Loucy (cell line): ENCODE data around the gene C1QL2.

Experiments used
- H2AFZ ChIP-seq: fragments of 200-600 bp; sonication (generic); 2 replicates; pipeline ENCODE4 v1.6.0; 2016; ENCODE audit warnings: antibody characterized with exemption, mild to moderate bottlenecking, low read length, moderate library complexity
- H3F3A ChIP-seq: fragments of 200-600 bp; 2 replicates; pipeline ENCODE4 v1.6.0; 2016; ENCODE audit warnings: antibody characterized with exemption, low read depth, mild to moderate bottlenecking
- H3K27me3 ChIP-seq: fragments of 200-600 bp; sonication (generic); 2 replicates; pipeline ENCODE4 v1.6.1; 2014; ENCODE audit warnings: low read length, mild to moderate bottlenecking; ENCODE audit not compliant: insufficient read depth, poor library complexity, severe bottlenecking
- H3K36me3 ChIP-seq: fragments of 200-600 bp; sonication (generic); 2 replicates; pipeline ENCODE4 v1.6.1; 2016; ENCODE audit warnings: low read length; ENCODE audit not compliant: insufficient read depth
- H3K4me1 ChIP-seq: fragments of 200-600 bp; sonication (generic); 2 replicates; pipeline ENCODE4 v1.5.1; 2014; ENCODE audit warnings: low read length, mild to moderate bottlenecking; ENCODE audit not compliant: insufficient read depth, poor library complexity, severe bottlenecking
- H3K4me2 ChIP-seq: fragments of 200-600 bp; sonication (generic); 2 replicates; pipeline ENCODE4 v1.6.0; 2014; ENCODE audit warnings: antibody characterized with exemption, low read length, low read depth, mild to moderate bottlenecking; ENCODE audit not compliant: poor library complexity, severe bottlenecking
- H3K4me3 ChIP-seq: fragments of 200-600 bp; sonication (generic); 2 replicates; pipeline ENCODE4 v1.5.1; 2014; ENCODE audit warnings: low read length, mild to moderate bottlenecking, mixed read lengths; ENCODE audit not compliant: poor library complexity, severe bottlenecking
- H3K79me2 ChIP-seq: fragments of 200-600 bp; sonication (generic); 2 replicates; pipeline ENCODE4 v1.6.1; 2014; ENCODE audit warnings: low read length; ENCODE audit not compliant: insufficient read depth
- H3K9ac ChIP-seq: fragments of 200-600 bp; sonication (generic); 2 replicates; pipeline ENCODE4 v1.6.0; 2014; ENCODE audit warnings: mild to moderate bottlenecking, low read depth, low read length, moderate library complexity; ENCODE audit not compliant: poor library complexity, severe bottlenecking
- H3K9me2 ChIP-seq: fragments of 200-600 bp; sonication (generic); replicated peaks from 2 replicates; pipeline ENCODE4 v1.6.1; 2016; ENCODE audit warnings: low read depth, low read length, mixed read lengths
- H3K9me3 ChIP-seq: fragments of 200-600 bp; sonication (generic); 2 replicates; pipeline ENCODE4 v1.6.1; 2014; ENCODE audit warnings: mild to moderate bottlenecking, antibody characterized with exemption, low read length, low read depth; ENCODE audit not compliant: insufficient read depth
- H4K20me1 ChIP-seq: fragments of 200-600 bp; sonication (generic); 2 replicates; pipeline ENCODE4 v1.6.0; 2014; ENCODE audit warnings: antibody characterized with exemption, low read length, mild to moderate bottlenecking; ENCODE audit not compliant: insufficient read depth, poor library complexity, severe bottlenecking
- EZH2phosphoT487 ChIP-seq: fragments of 200-600 bp; IDR thresholded peaks from 2 replicates; pipeline ENCODE4 v1.6.1; 2018; ENCODE audit warnings: antibody characterized with exemption, mild to moderate bottlenecking, moderate library complexity, borderline replicate concordance
- TF ChIP-seq, protein P1 (sequence below): fragments of 200-600 bp; sonication (generic); conservative IDR thresholded peaks from 2 replicates; pipeline ENCODE4 v1.5.1; 2014; ENCODE audit warnings: mild to moderate bottlenecking, antibody characterized with exemption, low read length

Gene C1QL2

DNA sequence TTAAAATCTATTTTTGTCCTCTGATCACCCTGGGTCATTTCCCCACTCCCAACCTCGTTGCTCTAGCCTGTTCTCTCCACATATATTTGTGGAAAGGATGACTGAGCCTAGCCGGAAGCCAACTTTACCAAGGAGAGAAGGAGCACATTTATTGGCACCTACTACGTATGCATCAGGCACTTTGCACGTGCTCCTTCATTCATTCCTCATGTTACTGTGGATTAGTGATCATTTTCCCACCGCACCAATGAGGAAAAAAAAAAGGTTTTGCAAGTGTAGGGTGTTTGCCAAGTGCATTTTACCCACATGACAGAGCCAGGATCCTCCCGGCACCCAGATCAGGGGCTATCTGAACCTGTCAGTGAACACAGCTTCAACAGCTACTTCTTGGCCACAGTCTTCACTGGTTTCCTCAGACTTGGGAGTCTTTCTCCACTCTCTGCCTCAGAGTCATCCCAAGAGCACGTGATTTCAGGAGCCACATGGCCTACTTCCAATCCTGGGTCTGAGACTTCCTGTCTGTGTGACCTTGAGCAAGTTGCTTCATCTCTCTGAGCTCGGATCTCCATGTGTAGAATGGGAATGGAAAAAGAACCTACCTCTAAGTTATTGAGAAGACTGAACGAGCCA, 1.9 kb upstream of the C1QL2 start:
- Histone ChIP-seq H3K9ac (no peak overlapping the region), H3K79me2 (no peaks in the 10 kb centered on the region), H3K9me3 (no peaks in the 10 kb centered on the region), H3F3A (no peaks in the 10 kb centered on the region), H3K27me3 (no peaks in the 10 kb centered on the region), H3K9me2 (no peaks in the 10 kb centered on the region), H3K4me3 (no peak overlapping the region), H3K4me2 (no peak overlapping the region), H4K20me1 (no peaks in the 10 kb centered on the region), H3K36me3 (no peaks in the 10 kb centered on the region), H3K4me1 (no peaks in the 10 kb centered on the region), H2AFZ (no peak overlapping the region)
- TF ChIP-seq EZH2phosphoT487: no peak
- TF ChIP-seq, protein P1, sequence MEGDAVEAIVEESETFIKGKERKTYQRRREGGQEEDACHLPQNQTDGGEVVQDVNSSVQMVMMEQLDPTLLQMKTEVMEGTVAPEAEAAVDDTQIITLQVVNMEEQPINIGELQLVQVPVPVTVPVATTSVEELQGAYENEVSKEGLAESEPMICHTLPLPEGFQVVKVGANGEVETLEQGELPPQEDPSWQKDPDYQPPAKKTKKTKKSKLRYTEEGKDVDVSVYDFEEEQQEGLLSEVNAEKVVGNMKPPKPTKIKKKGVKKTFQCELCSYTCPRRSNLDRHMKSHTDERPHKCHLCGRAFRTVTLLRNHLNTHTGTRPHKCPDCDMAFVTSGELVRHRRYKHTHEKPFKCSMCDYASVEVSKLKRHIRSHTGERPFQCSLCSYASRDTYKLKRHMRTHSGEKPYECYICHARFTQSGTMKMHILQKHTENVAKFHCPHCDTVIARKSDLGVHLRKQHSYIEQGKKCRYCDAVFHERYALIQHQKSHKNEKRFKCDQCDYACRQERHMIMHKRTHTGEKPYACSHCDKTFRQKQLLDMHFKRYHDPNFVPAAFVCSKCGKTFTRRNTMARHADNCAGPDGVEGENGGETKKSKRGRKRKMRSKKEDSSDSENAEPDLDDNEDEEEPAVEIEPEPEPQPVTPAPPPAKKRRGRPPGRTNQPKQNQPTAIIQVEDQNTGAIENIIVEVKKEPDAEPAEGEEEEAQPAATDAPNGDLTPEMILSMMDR: no peak

DNA sequence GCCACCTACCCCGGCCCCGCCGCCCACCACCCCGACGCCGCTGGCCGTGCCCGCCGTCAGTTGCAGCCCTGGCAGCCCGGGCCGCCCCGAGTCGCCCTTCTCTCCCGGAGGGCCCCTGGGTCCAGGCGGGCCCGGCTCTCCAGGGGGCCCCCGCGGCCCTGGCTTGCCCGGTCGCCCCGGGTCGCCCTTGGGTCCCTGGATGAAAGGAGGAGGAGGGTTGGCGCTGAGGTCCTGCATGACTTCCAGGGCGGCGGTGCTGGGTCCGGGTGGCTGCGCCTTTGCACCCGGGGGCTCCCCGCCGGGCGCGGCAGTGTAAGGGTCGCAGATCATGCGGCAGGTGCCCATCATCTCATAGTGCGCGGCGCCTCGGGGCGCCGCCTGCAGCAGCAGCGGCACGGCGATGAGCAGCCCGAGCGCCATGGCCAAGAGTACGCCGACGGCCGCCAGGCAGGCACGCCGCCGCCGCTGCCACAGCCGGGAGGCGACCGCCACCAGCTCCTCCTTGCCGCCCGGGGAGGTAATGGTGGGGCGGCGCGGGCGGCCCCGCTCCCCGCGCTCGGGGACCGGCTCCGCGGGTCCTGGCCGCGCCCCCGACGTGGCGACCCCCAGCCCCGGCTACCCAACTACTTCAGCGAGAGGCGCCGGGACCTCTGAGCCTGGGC, 570 bp downstream of the C1QL2 start:
- no peak overlapping the region for H3K4me2 ChIP-seq
- H3F3A ChIP-seq: no peaks in the 10 kb centered on the region
- H3K4me1 ChIP-seq: no peaks in the 10 kb centered on the region
- no peaks in the 10 kb centered on the region for H3K36me3 ChIP-seq
- no peaks in the 10 kb centered on the region for H3K9me2 ChIP-seq
- no peak overlapping the region for H2AFZ ChIP-seq
- no peaks in the 10 kb centered on the region for H4K20me1 ChIP-seq
- no peaks in the 10 kb centered on the region for H3K79me2 ChIP-seq
- H3K27me3 ChIP-seq: no peaks in the 10 kb centered on the region
- no peak overlapping the region for H3K4me3 ChIP-seq
- H3K9me3 ChIP-seq: no peaks in the 10 kb centered on the region
- TF ChIP-seq, protein P1: no peak
- no peak for TF ChIP-seq EZH2phosphoT487
- H3K9ac ChIP-seq: no peak overlapping the region

DNA sequence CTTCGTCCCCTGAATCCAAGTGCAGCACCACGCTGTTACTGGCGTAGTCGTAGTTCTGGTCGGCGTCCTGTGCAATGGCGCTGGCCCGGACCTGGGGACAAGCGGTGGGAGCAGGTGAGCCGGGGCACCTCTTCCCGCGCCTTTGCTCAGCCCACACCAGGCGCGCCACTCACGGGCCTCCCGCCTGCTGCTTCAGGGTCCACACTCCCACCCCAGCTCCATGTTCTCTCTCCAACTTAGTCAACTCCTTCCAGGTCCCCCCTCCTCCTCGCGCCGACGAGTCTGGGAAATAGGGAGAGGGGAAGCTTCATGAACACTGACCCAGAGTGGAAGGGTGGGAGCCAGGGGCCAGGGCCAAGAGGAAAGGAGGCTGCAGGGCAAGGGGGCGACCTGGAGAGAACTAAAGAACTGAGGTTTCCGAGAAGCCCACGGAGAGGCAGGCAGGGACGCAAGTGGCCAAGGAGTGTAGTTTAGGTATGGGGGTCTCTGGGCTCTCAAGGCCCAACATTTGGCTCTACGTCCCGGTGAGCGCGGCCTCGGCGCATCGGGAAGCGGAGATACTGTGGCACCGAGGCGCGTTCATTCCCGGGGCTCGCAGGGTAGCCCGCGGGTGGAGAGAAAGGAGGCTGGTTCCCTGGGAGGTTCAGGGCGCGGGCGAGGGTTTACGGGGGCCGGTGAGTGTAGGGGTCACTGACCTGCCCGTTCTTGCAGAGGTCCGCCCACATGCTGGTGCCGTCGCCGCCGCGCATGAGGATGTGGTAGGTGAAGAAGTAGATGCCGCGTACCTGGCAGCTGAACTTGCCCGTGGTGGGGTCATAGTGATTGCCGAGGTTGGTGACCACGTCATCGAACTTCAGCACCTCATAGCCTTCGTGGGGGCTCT, 1.4 kb downstream of the C1QL2 start:
- Histone ChIP-seq H3K79me2 (no peaks in the 10 kb centered on the region), H3K4me2 (no peak overlapping the region), H3K4me1 (no peaks in the 10 kb centered on the region), H3K9me2 (no peaks in the 10 kb centered on the region), H4K20me1 (no peaks in the 10 kb centered on the region), H3K9ac (no peak overlapping the region), H3K4me3 (no peak overlapping the region), H3F3A (no peaks in the 10 kb centered on the region), H3K27me3 (no peaks in the 10 kb centered on the region), H3K36me3 (no peaks in the 10 kb centered on the region), H2AFZ (no peak overlapping the region), H3K9me3 (no peaks in the 10 kb centered on the region)
- TF ChIP-seq EZH2phosphoT487: no peak
- TF ChIP-seq, protein P1: no peak
